Stomach (tissue), 9 donors: ENCODE results near the gene ACOXL. TPM values are rescaled to one million over a fixed set of nuclear protein-coding genes. Genes with fewer than 3 reads are reported as not detected.

Source experiments
- DNase-seq, 2 donors: peaks; one replicate each; pipeline versions ENCODE4 v3.0.0 to v3.0.0-alpha.2; 2013 to 2019
- H3K27ac ChIP-seq, 5 donors: fragments of 200-600 bp in 4 of 5; sonication (generic) in 4 of 5; one replicate each; pipeline ENCODE4 v1.5.1; 2013 to 2019; ENCODE audit warnings: mild to moderate bottlenecking in 1 of 5, moderate library complexity in 1 of 5
- H3K27me3 ChIP-seq, 3 donors: fragments of 200-600 bp; sonication (generic); one replicate each; pipeline ENCODE4 v1.5.1; 2017 to 2019; ENCODE audit warnings: mixed run types in 1 of 3
- H3K36me3 ChIP-seq, 4 donors: fragments of 200-600 bp; sonication (generic); 1 replicate in 3 of 4; 2 replicates in 1 of 4; pipeline ENCODE4 v1.5.1; 2016 to 2019
- H3K4me1 ChIP-seq, 4 donors: fragments of 200-600 bp; sonication (generic); one replicate each; pipeline ENCODE4 v1.5.1; 2016 to 2019
- H3K4me3 ChIP-seq, 4 donors: fragments of 200-600 bp; sonication (generic) in 3 of 4; one replicate each; pipeline ENCODE4 v1.5.1; 2016 to 2019; ENCODE audit warnings: mild to moderate bottlenecking in 1 of 4
- H3K9me3 ChIP-seq, 4 donors: fragments of 200-600 bp; sonication (generic); one replicate each; pipeline ENCODE4 v1.5.1; 2016 to 2019
- EP300 ChIP-seq: sonication (generic); formaldehyde crosslinking; IDR thresholded peaks from one replicate; pipeline ENCODE4 v1.6.1; 2017; ENCODE audit warnings: antibody characterized with exemption
- POLR2A ChIP-seq, 4 donors: fragments of 450-650 bp; IDR thresholded peaks; one replicate each; pipeline ENCODE4 v1.6.1; 2016; ENCODE audit warnings: antibody characterized with exemption in 4 of 4, control low read depth in 2 of 4, mild to moderate bottlenecking in 1 of 4, moderate library complexity in 1 of 4
- POLR2AphosphoS5 ChIP-seq, 3 donors: sonication (generic); formaldehyde crosslinking; IDR thresholded peaks; one replicate each; pipeline ENCODE4 v1.6.1; 2016; ENCODE audit warnings: antibody characterized with exemption in 3 of 3
- WGBS, 5 donors: extraction: QIAGEN DNeasy Blood & Tissue Kit in 3 of 5; methylation state at CpG; one replicate each; pipeline versions ENCODE4 v1.1.5 to v1.1.7; 2013 to 2018; 5-methylcytosine and 5-hydroxymethylcytosine counted together
- intact Hi-C: fragments of 100-400 bp; cut with DNase I; formaldehyde crosslinking; loops from one replicate; pipeline ENCODE4 v1.15.1; 2023; ENCODE audit warnings: low total_unique reads
- polyA plus RNA-seq, 3 donors: library from polyadenylated mRNA; stranded (reverse); fragments of 200-250 nt; gene quantifications; one replicate each; pipeline ENCODE4 v1.2.3, GENCODE V29; 2013
- total RNA-seq, 5 donors: library from RNA; depleted of rRNA; stranded (reverse); fragments of >200 nt; gene quantifications; one replicate each; pipeline versions ENCODE4 v1.1.0 to v1.2.3, GENCODE V29; 2014 to 2016
- TF ChIP-seq, protein P1 (sequence below), 7 experiments: fragments of 450-650 bp in 4 of 7; fragments of 200-600 bp in 3 of 7; sonication (generic) in 3 of 7; IDR thresholded peaks; one replicate each; pipeline ENCODE4 v1.5.1; 2016 to 2019; ENCODE audit warnings: antibody characterized with exemption in 7 of 7, control low read depth in 2 of 7, mild to moderate bottlenecking in 1 of 7
- donor health status: healthy with polysubstance abuse.
- donor health status: Bipolar disorder and iron deficiency.
- donor health status: healthy.

ACOXL gene
- total and polyA plus RNA-seq, 8 donors: 0.10 to 1.3 (median 0.45) TPM; not detected in 3

DNA sequence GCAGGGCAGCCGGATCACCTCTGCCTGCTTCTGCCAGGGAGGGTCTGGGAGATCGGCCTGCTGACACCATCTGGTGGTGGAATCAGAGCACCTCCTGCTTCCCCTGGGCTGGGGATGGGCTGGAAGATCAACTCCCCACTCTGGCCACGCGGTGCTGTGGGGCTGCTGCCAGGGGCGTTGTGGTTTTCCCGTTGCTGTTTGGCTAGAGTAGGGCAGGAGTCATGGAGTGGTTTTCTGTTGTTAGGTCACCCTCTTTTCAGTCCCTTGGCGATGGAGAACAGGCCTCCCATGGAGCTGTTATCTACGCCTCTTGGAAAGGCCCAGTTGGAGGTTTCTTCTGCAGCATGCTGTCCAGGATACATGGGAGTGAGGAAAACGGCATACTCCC is 403.5 kb downstream of the ACOXL start:
- peak in 1 of 2 donors; percentile 28 for DNase-seq
- H3K27ac ChIP-seq: no peak overlapping the region
- no peaks in the 10 kb centered on the region for H3K27me3 ChIP-seq
- TF ChIP-seq, protein P1, sequence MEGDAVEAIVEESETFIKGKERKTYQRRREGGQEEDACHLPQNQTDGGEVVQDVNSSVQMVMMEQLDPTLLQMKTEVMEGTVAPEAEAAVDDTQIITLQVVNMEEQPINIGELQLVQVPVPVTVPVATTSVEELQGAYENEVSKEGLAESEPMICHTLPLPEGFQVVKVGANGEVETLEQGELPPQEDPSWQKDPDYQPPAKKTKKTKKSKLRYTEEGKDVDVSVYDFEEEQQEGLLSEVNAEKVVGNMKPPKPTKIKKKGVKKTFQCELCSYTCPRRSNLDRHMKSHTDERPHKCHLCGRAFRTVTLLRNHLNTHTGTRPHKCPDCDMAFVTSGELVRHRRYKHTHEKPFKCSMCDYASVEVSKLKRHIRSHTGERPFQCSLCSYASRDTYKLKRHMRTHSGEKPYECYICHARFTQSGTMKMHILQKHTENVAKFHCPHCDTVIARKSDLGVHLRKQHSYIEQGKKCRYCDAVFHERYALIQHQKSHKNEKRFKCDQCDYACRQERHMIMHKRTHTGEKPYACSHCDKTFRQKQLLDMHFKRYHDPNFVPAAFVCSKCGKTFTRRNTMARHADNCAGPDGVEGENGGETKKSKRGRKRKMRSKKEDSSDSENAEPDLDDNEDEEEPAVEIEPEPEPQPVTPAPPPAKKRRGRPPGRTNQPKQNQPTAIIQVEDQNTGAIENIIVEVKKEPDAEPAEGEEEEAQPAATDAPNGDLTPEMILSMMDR (IDR thresholded peaks at IDR 0.05): no peak
- no peak for TF ChIP-seq EP300
- TF ChIP-seq POLR2AphosphoS5 (IDR thresholded peaks at IDR 0.05): no peak
- TF ChIP-seq POLR2A (IDR thresholded peaks at IDR 0.05): no peak
- H3K4me3 ChIP-seq: no peak overlapping the region
- no peaks in the 10 kb centered on the region for H3K9me3 ChIP-seq
- H3K4me1 ChIP-seq: peaks cover 0 to 34% (median 20%) of the 10 kb centered on the region in 4 donors
- 60 to 71% (median 69%) methylated on average over 8 to 9 of the region's 9 CpGs for WGBS, 5 donors
- H3K36me3 ChIP-seq: peaks cover 0 to 37% (median 15%) of the 10 kb centered on the region in 4 donors
- intact Hi-C loops: no loop called here

- TF ChIP-seq EP300 (no peak), POLR2AphosphoS5 (IDR thresholded peaks at IDR 0.05) (no peak), POLR2A (IDR thresholded peaks at IDR 0.05) (no peak)
- TF ChIP-seq, protein P1 (IDR thresholded peaks at IDR 0.05): no peak
Measured at GRCh38 chr2:111138839-111139238, 406.5 kb downstream of the ACOXL start.

DNA sequence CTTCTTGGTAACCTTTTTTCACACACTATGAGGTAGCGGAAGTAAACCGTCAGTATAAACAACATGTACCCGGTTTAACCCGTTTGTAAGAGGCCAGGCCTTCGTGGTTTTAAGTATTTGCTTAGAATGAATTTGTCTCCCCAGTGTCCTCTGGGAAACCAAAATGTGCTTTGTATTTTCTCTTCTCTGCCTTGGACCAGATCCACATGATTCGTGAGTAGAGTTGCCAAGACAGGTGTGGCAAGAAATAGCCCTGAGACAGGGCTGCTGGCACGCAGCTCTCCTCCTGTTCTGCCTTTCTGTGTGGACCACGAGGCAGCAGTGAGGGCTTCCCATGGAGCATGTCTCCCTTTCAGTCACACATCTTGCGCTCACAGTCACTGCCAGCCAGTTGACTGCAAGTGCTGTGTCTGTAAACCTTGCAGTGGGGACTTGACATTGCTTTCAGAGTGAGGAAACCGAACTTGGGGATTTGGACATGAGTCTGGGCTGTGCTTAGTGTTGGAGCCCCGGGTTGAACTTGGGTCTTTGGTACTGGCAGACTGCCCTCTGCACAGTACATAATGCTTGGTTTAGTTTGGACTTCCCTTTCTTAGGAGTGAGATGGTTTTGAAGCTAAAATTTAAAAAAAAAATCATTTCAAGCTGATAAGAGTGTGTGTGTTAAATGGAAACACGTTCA is 407.4 kb downstream of the ACOXL start:
- peak; percentile 23 to 52 for DNase-seq
- Histone ChIP-seq H3K27ac (no peak overlapping the region), H3K9me3 (no peaks in the 10 kb centered on the region), H3K36me3 (peaks cover 0 to 45% (median 20%) of the 10 kb centered on the region in 4 donors), H3K27me3 (no peaks in the 10 kb centered on the region), H3K4me1 (peaks cover 0 to 26% (median 14%) of the 10 kb centered on the region in 4 donors), H3K4me3 (no peak overlapping the region)
- TF ChIP-seq, protein P1 (IDR thresholded peaks at IDR 0.05): no peak
- TF ChIP-seq POLR2AphosphoS5 (IDR thresholded peaks at IDR 0.05) (no peak), POLR2A (IDR thresholded peaks at IDR 0.05) (no peak), EP300 (no peak)
- intact Hi-C loops: no loop called here
- 25 to 51% (median 34%) methylated on average over 12 of the region's 12 CpGs for WGBS, 5 donors

More at GRCh38 chr2:111138839-111139238, 406.5 kb downstream of the ACOXL start:
- no peak overlapping the region for H3K27ac ChIP-seq
- H3K27me3 ChIP-seq: no peaks in the 10 kb centered on the region
- H3K4me3 ChIP-seq: no peak overlapping the region
- H3K9me3 ChIP-seq: no peaks in the 10 kb centered on the region
- peaks cover 0 to 36% (median 20%) of the 10 kb centered on the region in 4 donors for H3K36me3 ChIP-seq
- DNase-seq: no peak
- intact Hi-C loops: no loop called here
- WGBS, 5 donors: 80 to 89% (median 85%) methylated on average over 5 of the region's 5 CpGs
- peaks cover 0 to 26% (median 16%) of the 10 kb centered on the region in 4 donors for H3K4me1 ChIP-seq

GRCh38 chr2:111140815-111141214 is 408.4 kb downstream of the ACOXL start:
- Histone ChIP-seq H3K4me3 (no peak overlapping the region), H3K27me3 (no peaks in the 10 kb centered on the region), H3K4me1 (peaks cover 0 to 20% (median 10%) of the 10 kb centered on the region in 4 donors), H3K27ac (no peak overlapping the region), H3K9me3 (no peaks in the 10 kb centered on the region), H3K36me3 (peaks cover 0 to 42% (median 18%) of the 10 kb centered on the region in 4 donors)
- TF ChIP-seq POLR2AphosphoS5 (IDR thresholded peaks at IDR 0.05): no peak
- TF ChIP-seq POLR2A (IDR thresholded peaks at IDR 0.05): no peak
- TF ChIP-seq, protein P1 (IDR thresholded peaks at IDR 0.05): no peak
- no peak for TF ChIP-seq EP300
- 93 to 97% (median 95%) methylated on average over 4 of the region's 4 CpGs for WGBS, 5 donors
- intact Hi-C loops: no loop called here
- no peak for DNase-seq
